HepG2 (cell line): ENCODE results near the gene MGAT1. TPM values are rescaled to one million over a fixed set of nuclear protein-coding genes. Genes with fewer than 3 reads are reported as not detected.

Source experiments
- ESRRA ChIP-seq: sonication (generic); formaldehyde crosslinking; IDR thresholded peaks from 2 replicates; pipeline ENCODE4 v1.5.1; 2020; ENCODE audit warnings: mild to moderate bottlenecking, low read depth, missing genetic modification reagents
- GATA4 ChIP-seq: sonication (generic); IDR thresholded peaks from 2 replicates; pipeline ENCODE4 v1.6.1; 2016; ENCODE audit warnings: antibody characterized with exemption, low read depth, borderline replicate concordance
- RFXAP ChIP-seq: sonication (generic); formaldehyde crosslinking; IDR thresholded peaks from 2 replicates; pipeline ENCODE4 v1.4.0; 2020; ENCODE audit warnings: missing genetic modification reagents, borderline replicate concordance
- SP4 ChIP-seq: sonication (generic); formaldehyde crosslinking; IDR thresholded peaks from 2 replicates; pipeline ENCODE4 v1.8.1; 2023; ENCODE audit warnings: mild to moderate bottlenecking, missing genetic modification reagents
- STAG1 ChIP-seq: sonication (generic); formaldehyde crosslinking; IDR thresholded peaks from 2 replicates; pipeline ENCODE4 v1.4.0; 2020; ENCODE audit warnings: missing genetic modification reagents
- TFDP2 ChIP-seq: sonication (generic); formaldehyde crosslinking; IDR thresholded peaks from 2 replicates; pipeline ENCODE4 v1.4.0; 2020; ENCODE audit warnings: missing genetic modification reagents
- THYN1 ChIP-seq: sonication (generic); formaldehyde crosslinking; IDR thresholded peaks from 2 replicates; pipeline ENCODE4 v1.8.1; 2023; ENCODE audit warnings: low read depth, mild to moderate bottlenecking, moderate library complexity, missing genetic modification reagents, borderline replicate concordance
- ZNF512B ChIP-seq: sonication (generic); formaldehyde crosslinking; IDR thresholded peaks from 2 replicates; pipeline ENCODE4 v1.5.1; 2020; ENCODE audit warnings: missing genetic modification reagents, mild to moderate bottlenecking, borderline replicate concordance
- ZNF772 ChIP-seq: sonication (generic); formaldehyde crosslinking; IDR thresholded peaks from 2 replicates; pipeline ENCODE4 v1.5.0; 2020; ENCODE audit warnings: mild to moderate bottlenecking, missing genetic modification reagents
- polyA plus RNA-seq, 8 experiments: library from polyadenylated mRNA; depleted of rRNA in 3 of 8; stranded (reverse) in 7 of 8; unstranded in 1 of 8; fragments of >200 nt; fragmentation: Illumina TruSeq in 4 of 8; extraction: Trizol in 4 of 8; gene quantifications; 2 replicates each; pipeline versions ENCODE4 v1.2.1 to v1.2.3, GENCODE V29; 2011 to 2016; ENCODE audit warnings: low read depth in 4 of 8, missing spikeins in 1 of 8, mixed read lengths in 1 of 8; ENCODE audit not compliant: insufficient read depth in 1 of 8
- total RNA-seq, 5 experiments: library from RNA; depleted of rRNA; stranded (reverse); fragments of >200 nt; fragmentation: Illumina TruSeq; extraction: Trizol; gene quantifications; 2 replicates each; pipeline ENCODE4 v1.2.3, GENCODE V29; 2016; ENCODE audit warnings: low read depth in 1 of 5

The MGAT1 gene
- total and polyA plus RNA-seq, 2 of the 13 experiments (the other 11 are each of a cell fraction or from before 2014, with no cell fraction given) = 50.1 to 55.3 TPM

- no peak for TF ChIP-seq TFDP2 (CRISPR knock-in tag)
- TF ChIP-seq SP4 (CRISPR knock-in tag) = no peak
- TF ChIP-seq RFXAP (CRISPR knock-in tag) = no peak
- TF ChIP-seq ZNF772 = no peak
- no peak for TF ChIP-seq STAG1
- TF ChIP-seq GATA4 = no peak
- 0 out of 2 replicates have a peak, but pooled peaks have one; percentile 14 for TF ChIP-seq ESRRA (CRISPR knock-in tag)
- TF ChIP-seq ZNF512B (CRISPR knock-in tag) = no peak
- no peak for TF ChIP-seq THYN1 (CRISPR knock-in tag)
Measured at GRCh38 chr5:180810959-180811622, 8.5 kb upstream of the MGAT1 start (continued).
